Testis (tissue), 2 donors: ENCODE measurements around the gene ABI3BP.

ENCODE experiments used
- POLR2A ChIP-seq: fragments of 450-650 bp; IDR thresholded peaks from one replicate; pipeline ENCODE4 v1.6.1; 2017; ENCODE audit warnings: antibody characterized with exemption, mild to moderate bottlenecking, moderate library complexity
- TF ChIP-seq, protein P1 (sequence below), 3 experiments: fragments of 450-650 bp in 2 of 3; fragments of 200-600 bp in 1 of 3; sonication (generic) in 1 of 3; IDR thresholded peaks; one replicate each; pipeline ENCODE4 v1.5.1; 2016 to 2019; ENCODE audit warnings: antibody characterized with exemption in 3 of 3, mild to moderate bottlenecking in 2 of 3, moderate library complexity in 1 of 3

DNA sequence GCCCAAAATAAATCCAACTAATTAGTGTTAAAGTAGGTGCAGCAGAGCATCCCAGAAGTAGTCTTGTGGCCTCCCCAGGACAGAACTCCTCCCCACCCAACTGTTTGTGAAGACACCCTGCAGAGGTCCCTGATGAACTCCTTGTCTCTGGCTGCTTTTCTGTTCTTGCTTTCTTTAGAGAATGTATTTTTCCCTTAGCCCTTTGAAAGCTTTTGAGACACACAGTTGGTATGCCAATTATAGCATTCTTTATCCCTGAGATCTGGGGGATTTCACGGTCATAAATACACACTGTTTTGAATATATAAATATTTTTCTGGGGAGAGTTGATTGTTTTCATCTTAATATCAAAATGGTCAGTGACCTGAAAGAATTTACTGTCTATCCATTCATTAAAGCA lies 274.1 kb downstream of the ABI3BP start:
- TF ChIP-seq, protein P1, sequence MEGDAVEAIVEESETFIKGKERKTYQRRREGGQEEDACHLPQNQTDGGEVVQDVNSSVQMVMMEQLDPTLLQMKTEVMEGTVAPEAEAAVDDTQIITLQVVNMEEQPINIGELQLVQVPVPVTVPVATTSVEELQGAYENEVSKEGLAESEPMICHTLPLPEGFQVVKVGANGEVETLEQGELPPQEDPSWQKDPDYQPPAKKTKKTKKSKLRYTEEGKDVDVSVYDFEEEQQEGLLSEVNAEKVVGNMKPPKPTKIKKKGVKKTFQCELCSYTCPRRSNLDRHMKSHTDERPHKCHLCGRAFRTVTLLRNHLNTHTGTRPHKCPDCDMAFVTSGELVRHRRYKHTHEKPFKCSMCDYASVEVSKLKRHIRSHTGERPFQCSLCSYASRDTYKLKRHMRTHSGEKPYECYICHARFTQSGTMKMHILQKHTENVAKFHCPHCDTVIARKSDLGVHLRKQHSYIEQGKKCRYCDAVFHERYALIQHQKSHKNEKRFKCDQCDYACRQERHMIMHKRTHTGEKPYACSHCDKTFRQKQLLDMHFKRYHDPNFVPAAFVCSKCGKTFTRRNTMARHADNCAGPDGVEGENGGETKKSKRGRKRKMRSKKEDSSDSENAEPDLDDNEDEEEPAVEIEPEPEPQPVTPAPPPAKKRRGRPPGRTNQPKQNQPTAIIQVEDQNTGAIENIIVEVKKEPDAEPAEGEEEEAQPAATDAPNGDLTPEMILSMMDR (IDR thresholded peaks at IDR 0.05), result no peak
- TF ChIP-seq POLR2A, result no peak
